DMS53 treated with DMSO at 0.1 percent for 48 hours (cell line): ENCODE results near the gene SDC3.
A peak's percentile ranks its signal among the peaks of the same experiment; 100 is the strongest.

ENCODE experiments used
- DNase-seq: peaks from one replicate; lab custom pipeline; 2025; ENCODE audit not compliant: unreplicated experiment; lab: John Stamatoyannopoulos, UW

SDC3 gene

GRCh38 chr1:30929135-30929889 is 20.8 kb upstream of the SDC3 start:
- DNase-seq, result peak; percentile 49

GRCh38 chr1:30928789-30929134 is 20.2 kb upstream of the SDC3 start:
- no peak for DNase-seq

- DNase-seq, result no peak
Measured at GRCh38 chr1:30928171-30928570, 19.6 kb upstream of the SDC3 start.

GRCh38 chr1:30927448-30927847 is 18.9 kb upstream of the SDC3 start:
- DNase-seq, result no peak

- DNase-seq, result no peak
Measured at GRCh38 chr1:30923597-30923996, 15.0 kb upstream of the SDC3 start.

- no peak for DNase-seq
Measured at GRCh38 chr1:30920827-30921226, 12.3 kb upstream of the SDC3 start.

GRCh38 chr1:30919025-30919881 is 10.7 kb upstream of the SDC3 start:
- no peak for DNase-seq

GRCh38 chr1:30916296-30916695 is 7.7 kb upstream of the SDC3 start:
- no peak for DNase-seq

- no peak for DNase-seq
Measured at GRCh38 chr1:30915491-30916230, 7.1 kb upstream of the SDC3 start.

GRCh38 chr1:30914931-30915330 is 6.4 kb upstream of the SDC3 start:
- no peak for DNase-seq

- no peak for DNase-seq
Measured at GRCh38 chr1:30914587-30914922, 6.0 kb upstream of the SDC3 start.

GRCh38 chr1:30912913-30913652 is 4.5 kb upstream of the SDC3 start:
- DNase-seq, result no peak

- no peak for DNase-seq
Measured at GRCh38 chr1:30912224-30912623, 3.7 kb upstream of the SDC3 start.

GRCh38 chr1:30911059-30911954 is 2.7 kb upstream of the SDC3 start:
- DNase-seq, result peak; percentile 75

GRCh38 chr1:30909365-30910068 is 959 bp upstream of the SDC3 start:
- peak; percentile 64 for DNase-seq

- no peak for DNase-seq
Measured at GRCh38 chr1:30908316-30908695, 252 bp downstream of the SDC3 start.

- DNase-seq, result no peak
Measured at GRCh38 chr1:30907481-30908315, 860 bp downstream of the SDC3 start.

- no peak for DNase-seq
Measured at GRCh38 chr1:30906631-30907441, 1.7 kb downstream of the SDC3 start.
